ENCODE results near the gene ENAM.
"Not testable (repeated sequence)": the region's sequence is repeated elsewhere in the genome, so short reads cannot be mapped to it uniquely, and the experiment has no call there.

Gene ENAM

GRCh38 chr4:70608324-70608723 lies 20.2 kb upstream of the ENAM start:
- H3K27me3 Mint-ChIP-seq (ENCODE audit: low read depth) = peaks cover 34% of the 10 kb centered on the region
- H3K4me1 Mint-ChIP-seq (ENCODE audit: low read depth) = no peaks in the 10 kb centered on the region
- H3K4me3 Mint-ChIP-seq = no peak overlapping the region
- H3K27ac Mint-ChIP-seq = no peak overlapping the region
- no peaks in the 10 kb centered on the region for H3K36me3 Mint-ChIP-seq (ENCODE audit: low read depth)
- no peaks in the 10 kb centered on the region for H3K9me3 Mint-ChIP-seq

DNA sequence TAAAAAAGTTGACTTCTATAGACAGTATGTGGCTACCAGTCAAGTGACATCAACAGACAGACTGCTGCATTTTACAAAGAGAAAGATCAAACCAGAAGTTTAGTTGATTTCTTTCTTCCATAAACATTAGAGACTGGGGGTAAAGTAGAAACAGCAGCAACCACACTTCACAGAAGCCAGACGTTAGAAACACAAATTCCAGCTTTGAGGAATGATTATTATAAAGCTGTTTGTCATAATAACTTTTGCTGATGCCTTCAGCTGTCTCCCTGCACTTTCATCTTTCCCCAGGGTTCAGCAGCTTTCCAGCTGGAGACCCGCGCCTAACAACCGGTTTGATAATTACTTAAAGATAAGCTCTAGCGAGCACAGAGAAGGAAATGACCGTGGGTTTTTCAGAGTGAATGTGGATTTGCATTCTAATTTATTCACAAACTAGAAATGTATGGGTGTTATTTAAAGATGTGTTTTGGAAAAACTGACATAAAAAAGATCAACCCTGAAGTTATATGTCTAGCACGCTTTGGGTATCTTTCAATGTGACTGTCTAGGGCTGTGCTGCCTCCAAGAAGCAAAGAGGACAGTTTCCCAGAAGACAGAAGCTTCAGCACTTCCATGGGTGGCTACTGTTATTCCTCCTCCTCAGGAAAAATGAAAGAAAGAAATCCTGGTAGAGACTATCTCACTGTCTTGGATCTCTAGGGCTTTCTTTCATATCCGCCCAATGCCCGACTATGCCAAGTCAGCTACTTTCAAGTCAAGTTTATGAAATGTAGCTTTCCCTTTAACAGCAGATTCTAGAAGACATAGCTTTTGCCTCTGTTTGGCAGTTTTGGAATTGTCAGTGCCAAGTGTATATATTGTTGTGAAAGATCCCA lies 15.0 kb upstream of the ENAM start:
- no peak overlapping the region for H3K27ac Mint-ChIP-seq
- no peak overlapping the region for H3K4me3 Mint-ChIP-seq
- H3K9me3 Mint-ChIP-seq = no peaks in the 10 kb centered on the region
- H3K27me3 Mint-ChIP-seq (ENCODE audit: low read depth) = peaks cover 29% of the 10 kb centered on the region
- H3K4me1 Mint-ChIP-seq (ENCODE audit: low read depth) = no peaks in the 10 kb centered on the region
- no peaks in the 10 kb centered on the region for H3K36me3 Mint-ChIP-seq (ENCODE audit: low read depth)

GRCh38 chr4:70614184-70614555 lies 14.4 kb upstream of the ENAM start:
- Mint-ChIP-seq H3K27ac (no peak overlapping the region), H3K9me3 (no peaks in the 10 kb centered on the region), H3K27me3 (ENCODE audit: low read depth) (peaks cover 29% of the 10 kb centered on the region), H3K4me3 (no peak overlapping the region), H3K36me3 (ENCODE audit: low read depth) (no peaks in the 10 kb centered on the region), H3K4me1 (ENCODE audit: low read depth) (no peaks in the 10 kb centered on the region)

DNA sequence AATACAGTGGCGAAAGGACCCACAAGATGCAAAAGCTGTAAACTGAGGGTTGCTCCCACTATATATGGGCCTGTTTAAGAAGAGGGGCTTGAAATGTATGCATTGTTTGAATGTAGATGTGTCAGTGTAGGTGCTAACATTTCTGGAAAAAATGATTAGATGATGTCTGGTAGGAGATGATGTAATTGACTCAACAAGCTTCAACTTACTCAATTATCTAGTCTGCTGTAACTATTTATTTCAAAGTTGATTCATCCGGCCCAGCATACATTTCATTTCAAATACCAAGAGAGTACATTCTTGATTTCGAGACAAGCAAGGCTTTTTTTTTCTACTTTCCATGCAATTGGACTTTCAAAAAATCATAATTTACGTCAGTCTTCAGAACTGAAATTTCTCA lies 9.3 kb upstream of the ENAM start:
- no peaks in the 10 kb centered on the region for H3K4me1 Mint-ChIP-seq (ENCODE audit: low read depth)
- H3K4me3 Mint-ChIP-seq = no peak overlapping the region
- peaks cover 4% of the 10 kb centered on the region for H3K27me3 Mint-ChIP-seq (ENCODE audit: low read depth)
- H3K9me3 Mint-ChIP-seq = no peaks in the 10 kb centered on the region
- H3K36me3 Mint-ChIP-seq (ENCODE audit: low read depth) = no peaks in the 10 kb centered on the region
- H3K27ac Mint-ChIP-seq = no peak overlapping the region

DNA sequence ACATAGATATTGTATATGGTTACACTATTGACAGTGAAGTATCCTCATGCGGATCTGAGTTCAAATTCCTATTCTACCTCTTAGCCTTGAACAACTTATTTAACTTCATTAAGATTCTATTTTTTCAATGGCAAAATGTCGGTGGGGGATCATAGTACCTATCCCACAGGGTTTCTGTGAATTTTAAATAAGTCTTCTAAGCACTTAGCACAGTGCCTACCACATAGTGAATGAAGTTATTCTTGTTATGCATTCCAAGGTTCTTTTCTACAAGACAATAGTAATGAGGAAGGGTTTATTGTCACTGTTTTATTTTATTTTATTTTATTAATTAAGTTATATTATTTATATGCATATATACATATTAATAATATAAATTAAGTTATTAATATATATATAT lies 8.8 kb upstream of the ENAM start:
- Mint-ChIP-seq H3K36me3 (ENCODE audit: low read depth) (no peaks in the 10 kb centered on the region), H3K27me3 (ENCODE audit: low read depth) (peaks cover 3% of the 10 kb centered on the region), H3K4me3 (no peak overlapping the region), H3K27ac (no peak overlapping the region), H3K9me3 (no peaks in the 10 kb centered on the region), H3K4me1 (ENCODE audit: low read depth) (no peaks in the 10 kb centered on the region)

- no peaks in the 10 kb centered on the region for H3K36me3 Mint-ChIP-seq (ENCODE audit: low read depth)
- no peak overlapping the region for H3K4me3 Mint-ChIP-seq
- H3K27me3 Mint-ChIP-seq (ENCODE audit: low read depth) = no peaks in the 10 kb centered on the region
- no peak overlapping the region for H3K27ac Mint-ChIP-seq
- no peaks in the 10 kb centered on the region for H3K4me1 Mint-ChIP-seq (ENCODE audit: low read depth)
- no peaks in the 10 kb centered on the region for H3K9me3 Mint-ChIP-seq
These were observed 5.2 kb upstream of the ENAM start for GRCh38 chr4:70623323-70623722.

DNA sequence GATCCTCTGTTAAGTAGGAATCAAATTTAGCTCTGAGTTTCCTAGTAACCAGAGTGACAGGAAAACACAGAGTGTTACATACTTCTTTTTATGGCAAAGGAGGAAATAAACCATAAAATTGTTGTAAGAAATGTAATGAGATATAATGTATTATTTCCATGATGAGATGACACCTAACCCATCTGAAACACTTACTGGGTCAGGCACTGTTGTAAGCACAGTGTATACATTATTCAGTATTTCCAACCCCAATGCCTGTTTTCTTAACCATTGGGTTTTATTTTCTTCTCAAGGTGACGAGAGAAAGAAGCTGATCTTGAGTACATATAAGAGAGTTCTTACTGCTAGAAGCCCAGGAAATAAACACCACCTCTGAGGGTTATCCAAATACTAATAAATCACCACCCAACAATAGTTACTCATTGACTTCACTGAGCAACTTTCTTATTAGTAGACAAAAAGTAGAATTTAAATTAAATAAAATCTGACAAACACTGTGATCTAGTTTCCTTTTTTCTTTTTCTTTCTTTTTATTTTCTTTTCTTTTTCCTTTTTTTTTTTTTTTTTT lies 4.2 kb upstream of the ENAM start:
- Mint-ChIP-seq H3K36me3 (ENCODE audit: low read depth) (no peaks in the 10 kb centered on the region), H3K9me3 (no peaks in the 10 kb centered on the region), H3K4me1 (ENCODE audit: low read depth) (no peaks in the 10 kb centered on the region), H3K27me3 (ENCODE audit: low read depth) (no peaks in the 10 kb centered on the region), H3K4me3 (no peak overlapping the region), H3K27ac (no peak overlapping the region)

DNA sequence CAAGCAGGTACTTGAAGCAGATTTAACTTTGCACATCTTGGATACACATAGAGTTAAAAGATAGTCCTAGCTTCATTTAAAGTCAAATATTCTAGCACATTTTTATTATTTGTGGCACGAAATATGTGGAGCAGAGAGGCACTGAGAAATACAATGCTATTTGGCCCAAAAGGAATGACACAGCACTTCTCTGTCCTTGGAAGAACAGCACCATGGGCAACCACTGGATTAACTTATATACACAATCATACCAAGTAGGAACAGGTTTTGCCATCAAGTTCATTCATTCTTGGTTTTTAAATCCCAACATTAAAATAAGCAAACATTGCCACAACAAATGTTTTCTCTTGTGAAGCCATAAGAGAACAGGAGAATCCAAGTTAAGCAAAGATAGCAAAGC lies 924 bp upstream of the ENAM start:
- Mint-ChIP-seq H3K4me1 (ENCODE audit: low read depth) (no peaks in the 10 kb centered on the region), H3K9me3 (no peaks in the 10 kb centered on the region), H3K4me3 (no peak overlapping the region), H3K36me3 (ENCODE audit: low read depth) (no peaks in the 10 kb centered on the region), H3K27ac (no peak overlapping the region), H3K27me3 (ENCODE audit: low read depth) (peaks cover 4% of the 10 kb centered on the region)

DNA sequence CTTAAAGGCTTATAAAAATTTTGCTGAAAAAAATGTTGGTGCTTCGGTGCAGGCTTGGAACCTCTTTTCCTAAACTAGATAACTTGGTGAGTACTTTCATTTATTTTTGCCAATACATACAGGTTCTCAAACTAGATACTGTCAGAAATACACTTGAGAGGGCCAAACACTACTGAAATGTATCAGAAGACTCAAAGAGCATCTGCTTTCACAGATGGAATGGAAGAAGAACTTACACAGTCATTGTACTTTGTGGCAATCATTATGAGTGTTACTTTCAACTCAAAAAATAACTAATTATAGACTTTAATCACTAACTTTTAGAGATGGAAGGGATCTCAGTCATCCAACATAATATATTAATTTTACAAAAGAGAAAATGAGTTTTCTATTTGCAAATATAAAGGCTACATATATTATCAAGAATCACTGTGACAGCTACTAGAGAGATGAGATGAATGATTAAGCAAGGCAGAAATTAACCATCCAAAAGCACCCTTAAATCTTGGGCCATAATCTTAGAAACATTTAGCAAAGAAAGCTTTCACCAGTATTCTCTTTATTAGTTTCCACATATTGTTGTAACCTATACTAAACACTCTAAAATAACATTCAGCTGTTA lies 1.0 kb downstream of the ENAM start:
- no peak overlapping the region for H3K4me3 Mint-ChIP-seq
- no peaks in the 10 kb centered on the region for H3K4me1 Mint-ChIP-seq (ENCODE audit: low read depth)
- no peak overlapping the region for H3K27ac Mint-ChIP-seq

GRCh38 chr4:70630162-70630561 lies 1.6 kb downstream of the ENAM start:
- H3K27me3 Mint-ChIP-seq (ENCODE audit: low read depth) = peaks cover 7% of the 10 kb centered on the region
- H3K36me3 Mint-ChIP-seq (ENCODE audit: low read depth) = no peaks in the 10 kb centered on the region
- no peak overlapping the region for H3K4me3 Mint-ChIP-seq

More for the DNA sequence above, 1.0 kb downstream of the ENAM start:
- Mint-ChIP-seq H3K9me3 (no peaks in the 10 kb centered on the region), H3K27me3 (ENCODE audit: low read depth) (peaks cover 7% of the 10 kb centered on the region), H3K36me3 (ENCODE audit: low read depth) (no peaks in the 10 kb centered on the region)

DNA sequence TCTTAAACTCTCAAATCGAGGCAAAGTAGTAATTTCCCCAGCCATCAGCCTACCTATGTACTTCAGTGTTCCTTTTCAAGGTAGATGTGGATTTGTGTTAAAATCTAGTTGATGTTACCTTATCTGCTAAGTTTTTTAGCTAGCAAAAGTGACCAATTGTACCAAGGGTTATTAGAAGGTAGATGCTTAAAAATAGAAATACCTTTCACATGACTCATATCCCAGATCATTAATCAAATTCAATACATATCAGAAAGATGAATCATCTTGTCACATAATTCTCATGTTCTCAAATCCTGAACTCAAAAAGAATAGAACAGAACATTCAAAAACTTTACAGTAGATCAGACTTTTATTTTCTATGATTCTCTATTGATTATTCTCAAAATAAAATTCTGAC lies 3.5 kb downstream of the ENAM start:
- Mint-ChIP-seq H3K36me3 (ENCODE audit: low read depth) (no peaks in the 10 kb centered on the region), H3K27me3 (ENCODE audit: low read depth) (peaks cover 7% of the 10 kb centered on the region), H3K9me3 (no peaks in the 10 kb centered on the region), H3K4me1 (ENCODE audit: low read depth) (no peaks in the 10 kb centered on the region), H3K4me3 (no peak overlapping the region), H3K27ac (no peak overlapping the region)

More at GRCh38 chr4:70630162-70630561, 1.6 kb downstream of the ENAM start:
- Mint-ChIP-seq H3K9me3 (no peaks in the 10 kb centered on the region), H3K27ac (no peak overlapping the region), H3K4me1 (ENCODE audit: low read depth) (no peaks in the 10 kb centered on the region)

GRCh38 chr4:70634482-70634881 lies 5.9 kb downstream of the ENAM start:
- H3K36me3 Mint-ChIP-seq (ENCODE audit: low read depth) = no peaks in the 10 kb centered on the region

GRCh38 chr4:70637239-70637913 lies 8.8 kb downstream of the ENAM start:
- Mint-ChIP-seq H3K27ac (no peak overlapping the region), H3K9me3 (no peaks in the 10 kb centered on the region), H3K4me1 (ENCODE audit: low read depth) (peaks cover 2% of the 10 kb centered on the region), H3K36me3 (ENCODE audit: low read depth) (no peaks in the 10 kb centered on the region), H3K4me3 (no peak overlapping the region), H3K27me3 (ENCODE audit: low read depth) (peaks cover 3% of the 10 kb centered on the region)

More at GRCh38 chr4:70634482-70634881, 5.9 kb downstream of the ENAM start:
- Mint-ChIP-seq H3K9me3 (no peaks in the 10 kb centered on the region), H3K27me3 (ENCODE audit: low read depth) (peaks cover 7% of the 10 kb centered on the region), H3K4me3 (no peak overlapping the region), H3K27ac (no peak overlapping the region), H3K4me1 (ENCODE audit: low read depth) (no peaks in the 10 kb centered on the region)

- H3K4me3 Mint-ChIP-seq = no peak overlapping the region
- H3K27ac Mint-ChIP-seq = no peak overlapping the region
- H3K27me3 Mint-ChIP-seq (ENCODE audit: low read depth) = peaks cover 3% of the 10 kb centered on the region
- peaks cover 2% of the 10 kb centered on the region for H3K4me1 Mint-ChIP-seq (ENCODE audit: low read depth)
- H3K36me3 Mint-ChIP-seq (ENCODE audit: low read depth) = no peaks in the 10 kb centered on the region
- H3K9me3 Mint-ChIP-seq = no peaks in the 10 kb centered on the region
These were observed 11.6 kb downstream of the ENAM start for GRCh38 chr4:70640192-70640591.

- H3K4me1 Mint-ChIP-seq (ENCODE audit: low read depth); H3K9me3 Mint-ChIP-seq; H3K27me3 Mint-ChIP-seq (ENCODE audit: low read depth); H3K4me3 Mint-ChIP-seq; H3K36me3 Mint-ChIP-seq (ENCODE audit: low read depth); H3K27ac Mint-ChIP-seq: not testable (repeated sequence)
These were observed 22.2 kb downstream of the ENAM start for GRCh38 chr4:70650741-70651140.

Data from T-helper 1 cell treated with Interleukin-12 subunit alpha and Interleukin-12 subunit beta and Interleukin-4 antibody, amounts not matched to agents 30 μg/mL and 1 μg/mL, for 36 hours (primary cell).